Measurements from ENCODE around the gene WDR45B.
"Not testable (repeated sequence)": the region's sequence is repeated elsewhere in the genome, so short reads cannot be mapped to it uniquely, and the experiment has no call there.

Gene WDR45B

DNA sequence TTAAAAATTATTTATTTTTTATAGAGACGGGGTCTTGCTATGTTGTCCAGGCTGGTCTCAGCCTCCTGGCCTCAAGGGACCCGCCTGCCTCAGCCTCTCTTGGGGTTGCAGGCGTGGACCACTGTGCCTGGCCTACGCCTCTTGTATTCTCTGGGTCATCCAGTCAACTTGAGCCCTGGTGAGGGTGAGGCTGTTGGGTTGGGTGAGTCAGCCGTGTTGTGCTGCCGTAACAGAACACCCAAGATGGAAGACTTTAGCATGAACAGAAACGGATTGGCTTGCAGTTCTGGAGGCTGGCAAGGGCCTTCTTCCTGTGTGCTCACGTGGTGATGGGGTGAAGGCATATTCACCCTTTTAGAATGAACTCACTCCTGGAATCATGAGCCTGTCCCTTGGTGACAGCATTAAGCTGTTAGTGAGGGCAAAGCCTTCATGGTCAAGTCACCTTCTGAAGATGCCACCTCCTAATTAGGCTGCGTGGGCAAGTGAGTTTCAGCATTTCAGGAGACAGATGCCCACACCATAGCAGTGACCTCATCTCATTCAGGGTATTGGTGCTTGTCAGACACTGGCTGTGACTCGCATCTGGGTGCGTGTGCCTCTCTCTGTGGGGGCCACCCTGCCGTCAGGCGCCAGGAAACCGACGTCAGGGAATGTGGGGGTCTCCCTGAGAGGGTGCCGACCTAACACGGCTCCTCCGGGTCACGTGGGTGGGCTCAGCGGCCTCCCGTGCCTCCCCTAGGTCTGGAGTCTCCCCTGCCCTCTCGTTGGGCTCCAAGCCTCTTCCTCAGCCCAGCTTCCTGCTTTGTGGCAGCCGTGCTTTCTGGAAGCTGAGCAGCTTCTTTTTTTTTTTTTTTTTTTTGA is 49.8 kb downstream of the WDR45B start:
- DNase-seq = no peak

DNA sequence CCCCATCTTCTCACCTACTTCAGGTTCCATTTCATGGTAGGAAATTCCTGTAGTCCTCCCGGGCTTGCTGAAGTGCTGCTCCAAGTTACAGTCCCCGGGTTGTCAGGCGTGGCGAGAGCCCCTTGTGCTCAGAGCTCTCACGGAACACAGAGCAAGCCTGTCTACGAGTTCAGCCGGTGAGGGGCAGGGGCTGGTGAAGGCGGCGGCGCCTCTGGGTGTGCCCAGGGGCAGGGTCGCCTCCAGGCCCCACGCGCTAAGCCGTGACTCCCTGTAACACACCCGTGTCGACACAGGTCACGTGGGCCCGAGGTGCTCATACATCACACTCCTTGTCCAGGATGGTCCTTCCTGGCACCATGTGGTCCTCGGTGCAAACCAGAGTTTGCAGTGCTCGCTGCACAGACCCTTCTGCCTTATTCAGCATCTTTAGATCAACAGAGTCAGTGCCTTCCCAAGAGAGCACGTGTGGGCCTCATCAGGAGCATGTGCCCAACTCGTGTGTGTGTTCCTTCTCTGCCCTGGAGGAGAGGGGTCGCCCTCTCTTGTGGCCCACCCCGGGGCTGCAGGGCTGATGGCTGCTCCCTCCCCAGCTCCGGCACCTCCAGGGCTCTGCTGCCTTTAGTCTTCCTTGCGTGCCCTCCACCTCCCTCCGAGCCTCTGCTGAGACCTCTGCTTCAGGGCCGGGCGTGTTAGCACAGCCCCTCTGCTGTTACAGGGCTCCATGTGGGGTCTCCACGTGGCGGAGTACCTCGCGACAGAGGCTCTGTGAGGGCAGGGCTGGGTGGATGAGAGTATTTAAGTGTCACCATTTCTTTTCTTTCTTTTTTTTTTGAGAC is 51.2 kb downstream of the WDR45B start:
- DNase-seq = no peak

DNA sequence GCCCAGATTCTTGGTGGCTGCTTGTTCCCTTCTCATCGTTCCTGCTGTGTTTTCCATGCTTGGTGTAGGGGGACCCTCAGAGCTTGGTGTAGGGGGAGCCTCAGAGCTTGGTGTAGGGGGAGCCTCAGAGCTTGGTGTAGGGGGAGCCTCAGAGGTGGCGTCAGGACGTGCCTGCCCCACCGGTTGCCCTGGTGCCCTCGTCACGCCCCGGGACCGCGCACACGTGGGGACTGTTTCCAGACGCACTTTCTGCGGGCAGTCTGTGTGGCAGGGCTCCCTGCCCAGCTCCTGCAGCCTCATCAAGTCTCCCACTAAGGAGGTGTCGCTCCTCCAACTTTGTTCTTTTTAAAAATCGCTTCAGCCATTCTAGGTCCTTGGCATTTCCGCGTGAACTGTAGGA is 51.9 kb downstream of the WDR45B start:
- no peak for DNase-seq

DNA sequence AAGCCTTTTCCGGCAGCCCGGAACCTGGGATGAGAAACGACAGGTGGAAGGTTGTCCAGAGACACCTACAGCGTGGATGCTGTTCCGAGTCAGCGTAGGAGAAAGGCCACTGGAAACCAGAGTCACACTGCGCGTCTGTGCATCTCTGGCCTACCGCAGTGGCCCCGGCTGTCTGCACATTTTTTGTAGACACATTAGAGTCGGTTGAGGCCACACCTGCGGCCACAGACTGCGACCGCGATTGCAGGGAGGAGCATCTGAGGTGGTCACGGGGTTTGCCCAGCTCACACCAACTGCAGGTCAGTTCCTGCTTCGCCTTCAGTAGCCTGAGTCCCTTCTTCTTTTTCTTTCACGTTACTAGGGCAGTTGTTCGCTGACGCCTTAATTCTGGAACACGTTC is 52.4 kb downstream of the WDR45B start:
- DNase-seq = no peak

DNA sequence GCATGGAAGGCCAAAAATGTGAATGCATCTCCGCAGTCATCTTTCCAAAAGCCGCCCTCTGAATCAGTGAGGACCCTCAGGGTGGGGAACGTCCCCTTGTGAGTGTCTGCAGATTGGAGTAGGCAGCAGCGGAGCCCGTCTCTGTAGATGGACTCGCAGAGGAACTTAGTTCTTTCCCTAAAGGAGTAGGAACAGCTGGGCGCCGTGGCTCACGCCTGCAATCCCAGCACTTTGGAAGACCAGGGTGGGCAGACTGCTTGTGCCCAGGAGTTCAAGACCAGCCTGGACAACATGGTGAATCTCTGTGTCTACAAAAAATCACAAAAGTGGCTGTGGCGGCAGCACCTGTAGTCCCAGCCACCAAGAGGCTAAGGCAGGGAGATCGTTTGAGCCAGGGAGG is 53.7 kb downstream of the WDR45B start:
- no peak for DNase-seq

DNA sequence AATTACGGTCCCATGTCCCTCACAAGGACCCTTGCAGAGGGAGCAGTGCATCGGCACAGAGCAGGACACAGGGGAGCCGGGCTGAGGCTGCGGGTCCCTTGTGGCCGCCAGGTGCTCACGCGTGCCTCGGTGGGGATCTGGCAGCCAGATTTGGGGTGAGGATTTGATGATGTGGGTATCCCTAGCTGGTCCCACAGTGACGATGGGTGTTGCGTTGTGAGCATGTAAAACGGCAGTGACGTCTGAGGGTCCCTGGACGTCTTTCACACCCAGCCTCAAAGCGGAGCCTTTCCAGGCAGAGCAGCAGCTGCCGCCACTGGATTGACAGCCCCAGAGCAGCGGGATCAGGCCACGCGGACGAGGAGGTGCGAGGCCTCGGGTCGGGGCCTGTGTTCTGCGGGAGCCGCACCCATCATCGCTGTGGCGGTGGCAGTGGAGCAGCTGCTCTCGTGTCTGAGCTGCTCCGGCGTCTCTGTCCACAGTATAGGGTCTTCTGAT is 54.6 kb downstream of the WDR45B start:
- DNase-seq = no peak

DNA sequence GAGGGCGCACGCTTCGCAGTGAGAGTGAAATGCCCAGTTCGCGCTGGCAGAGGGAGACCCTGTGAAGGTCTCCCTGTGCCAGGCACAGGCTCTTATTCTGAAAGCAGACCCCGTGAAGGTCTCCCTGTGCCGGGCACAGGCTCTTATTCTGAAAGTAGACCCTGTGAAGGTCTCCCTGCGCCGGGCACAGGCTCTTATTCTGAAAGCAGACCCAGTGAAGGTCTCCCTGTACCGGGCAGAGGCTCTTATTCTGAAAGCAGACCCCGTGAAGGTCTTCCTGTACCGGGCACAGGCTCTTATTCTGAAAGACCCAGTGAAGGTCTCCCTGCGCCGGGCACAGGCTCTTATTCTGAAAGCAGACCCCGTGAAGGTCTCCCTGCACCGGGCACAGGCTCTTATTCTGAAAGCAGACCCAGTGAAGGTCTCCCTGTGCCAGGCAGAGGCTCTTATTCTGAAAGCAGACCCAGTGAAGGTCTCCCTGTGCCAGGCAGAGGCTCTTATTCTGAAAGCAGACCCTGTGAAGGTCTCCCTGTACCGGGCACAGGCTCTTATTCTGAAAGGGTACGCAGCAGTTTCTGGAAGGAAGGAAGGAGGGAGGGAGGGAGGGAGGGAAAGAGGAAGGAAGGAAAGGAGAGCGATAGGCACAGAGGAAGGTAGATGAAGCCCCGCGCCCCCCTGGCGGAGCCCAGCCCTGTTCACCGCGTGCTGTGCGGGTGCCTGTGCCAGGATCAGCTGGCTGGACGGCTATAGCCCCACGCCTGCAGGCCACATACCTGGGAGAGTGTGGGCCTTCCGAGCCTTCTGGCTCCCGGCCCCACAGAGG is 55.3 kb downstream of the WDR45B start:
- no peak for DNase-seq

DNA sequence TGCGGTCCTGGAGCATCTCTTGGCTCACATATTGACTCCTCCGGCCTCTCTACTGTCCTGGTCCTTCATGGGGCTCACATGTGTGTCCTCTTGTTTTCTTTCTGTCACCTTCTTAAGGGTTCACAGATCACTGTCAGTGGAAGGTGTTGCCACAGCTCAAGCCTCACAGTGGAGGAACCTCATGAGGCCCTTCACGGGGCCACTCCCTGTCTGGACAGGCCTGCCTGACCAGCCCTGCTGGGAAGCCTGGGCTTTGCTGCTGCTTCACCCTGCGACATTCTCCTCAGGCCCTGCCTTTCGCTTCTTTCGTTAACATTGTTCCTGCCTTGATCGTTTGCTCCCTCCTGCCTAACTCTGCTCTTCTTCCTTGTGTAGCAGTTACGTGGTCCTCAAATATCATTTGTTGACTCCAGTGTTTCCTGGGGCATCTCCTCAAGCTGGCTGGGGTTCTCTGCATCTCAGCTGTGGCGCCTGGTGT is 55.9 kb downstream of the WDR45B start:
- no peak for DNase-seq

DNA sequence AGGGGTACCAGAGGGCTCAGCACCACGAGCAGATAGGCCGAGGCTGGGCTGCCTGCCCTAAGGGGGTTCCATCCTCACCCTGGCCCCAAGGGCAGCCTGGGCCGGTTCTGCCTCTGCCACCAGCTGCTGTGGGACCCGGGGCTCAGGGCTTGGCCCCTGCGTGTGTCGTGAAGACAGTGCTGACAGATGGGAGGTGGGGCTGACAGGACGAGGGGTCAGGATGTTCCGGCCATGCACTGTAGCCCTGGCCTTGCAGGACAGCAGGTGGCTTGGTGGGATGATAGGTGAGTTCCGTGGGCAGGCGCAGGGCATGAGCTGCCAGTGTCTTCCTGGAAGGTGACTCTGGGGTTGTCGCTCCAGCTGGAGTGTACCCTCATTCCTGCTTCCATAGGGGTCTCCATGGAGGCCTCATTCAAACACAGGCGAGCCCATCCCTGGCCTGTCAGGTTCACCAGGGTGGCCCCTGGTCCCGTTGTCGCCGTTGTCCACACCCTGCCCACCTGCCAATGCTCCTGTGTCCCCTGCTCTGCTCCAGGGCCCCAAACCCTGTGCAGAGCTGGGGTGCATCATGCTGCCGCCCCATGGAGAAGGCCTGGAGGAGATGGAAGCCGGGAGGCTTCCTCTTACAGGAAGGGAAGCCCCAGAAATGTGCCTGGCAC is 57.2 kb downstream of the WDR45B start:
- no peak for DNase-seq

DNA sequence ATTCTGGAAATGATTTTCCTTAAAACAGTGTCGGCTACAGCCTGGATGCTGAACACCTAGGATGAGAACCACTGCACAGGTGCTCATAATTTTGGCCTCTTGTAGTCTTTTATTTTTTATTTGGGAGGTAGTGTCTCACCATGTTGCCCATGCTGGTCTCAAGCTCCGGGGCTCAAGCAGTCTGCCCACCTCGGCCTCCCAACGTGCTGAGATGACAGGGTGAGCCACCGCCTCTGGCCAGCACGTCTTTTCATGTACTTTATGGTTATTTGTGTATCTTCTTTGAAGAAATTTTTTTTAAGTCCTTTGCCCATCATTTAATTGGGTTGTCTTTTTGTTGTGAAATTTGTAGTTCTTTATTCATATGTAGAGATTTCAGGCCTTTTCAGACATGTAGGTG is 58.0 kb downstream of the WDR45B start:
- DNase-seq = no peak

DNA sequence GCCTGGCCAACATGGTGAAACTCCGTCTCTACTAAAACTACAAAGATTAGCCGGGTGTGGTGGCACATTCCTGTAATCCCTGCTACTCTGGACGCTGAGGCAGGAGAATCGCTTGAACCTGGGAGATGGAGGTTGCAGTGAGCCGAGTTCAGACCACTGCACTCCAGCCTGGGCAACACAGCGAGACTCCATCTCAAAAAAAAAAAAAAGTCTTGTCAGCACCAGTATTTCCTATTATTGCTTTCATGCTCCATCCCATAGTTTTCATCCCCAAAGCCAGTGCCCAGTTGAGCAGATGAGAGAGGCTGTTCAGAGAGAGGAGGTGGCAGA is 58.4 kb downstream of the WDR45B start:
- no peak for DNase-seq

DNA sequence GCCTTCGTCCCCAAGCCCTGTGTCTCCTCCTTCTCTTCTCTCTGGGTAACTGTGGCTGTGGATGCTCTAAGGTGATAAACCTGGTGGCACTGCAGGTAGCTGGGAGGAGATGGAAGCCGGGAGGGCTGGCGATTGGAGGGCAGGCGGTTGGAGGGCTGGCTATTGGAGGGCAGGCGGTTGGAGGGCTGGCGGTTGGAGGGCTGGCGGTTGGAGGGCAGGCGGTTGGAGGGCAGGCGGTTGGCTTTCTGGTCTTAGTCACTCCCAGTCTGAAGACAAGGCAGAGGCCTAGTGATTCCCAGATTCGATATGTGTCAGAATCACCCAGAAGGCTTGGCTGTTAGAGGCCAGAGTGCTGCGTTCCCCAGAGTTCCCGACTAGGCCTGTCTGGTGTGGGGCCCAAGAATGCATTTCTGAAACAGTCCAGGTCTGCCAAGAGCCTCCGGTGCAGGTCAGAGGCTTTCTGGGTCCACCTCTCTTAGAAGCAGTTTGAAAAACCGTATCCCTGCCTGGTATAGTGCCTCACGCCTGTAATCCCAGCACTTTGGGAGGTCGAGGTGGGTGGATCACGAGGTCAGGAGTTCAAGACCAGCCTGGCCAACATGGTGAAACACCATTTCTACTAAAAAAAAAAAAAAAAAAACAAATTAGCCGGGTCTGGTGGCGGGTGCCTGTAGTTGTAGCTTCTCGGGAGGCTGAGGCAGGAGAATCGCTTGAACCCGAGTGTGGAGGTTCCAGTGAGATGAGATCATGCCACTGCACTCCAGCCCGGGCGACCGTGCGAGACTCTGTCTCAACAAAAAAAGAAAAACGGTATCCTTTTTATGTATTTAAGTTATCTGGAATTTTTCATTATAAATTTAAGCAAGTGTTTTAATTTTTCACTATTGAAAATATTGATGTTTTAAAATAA is 59.7 kb downstream of the WDR45B start:
- DNase-seq = no peak

DNA sequence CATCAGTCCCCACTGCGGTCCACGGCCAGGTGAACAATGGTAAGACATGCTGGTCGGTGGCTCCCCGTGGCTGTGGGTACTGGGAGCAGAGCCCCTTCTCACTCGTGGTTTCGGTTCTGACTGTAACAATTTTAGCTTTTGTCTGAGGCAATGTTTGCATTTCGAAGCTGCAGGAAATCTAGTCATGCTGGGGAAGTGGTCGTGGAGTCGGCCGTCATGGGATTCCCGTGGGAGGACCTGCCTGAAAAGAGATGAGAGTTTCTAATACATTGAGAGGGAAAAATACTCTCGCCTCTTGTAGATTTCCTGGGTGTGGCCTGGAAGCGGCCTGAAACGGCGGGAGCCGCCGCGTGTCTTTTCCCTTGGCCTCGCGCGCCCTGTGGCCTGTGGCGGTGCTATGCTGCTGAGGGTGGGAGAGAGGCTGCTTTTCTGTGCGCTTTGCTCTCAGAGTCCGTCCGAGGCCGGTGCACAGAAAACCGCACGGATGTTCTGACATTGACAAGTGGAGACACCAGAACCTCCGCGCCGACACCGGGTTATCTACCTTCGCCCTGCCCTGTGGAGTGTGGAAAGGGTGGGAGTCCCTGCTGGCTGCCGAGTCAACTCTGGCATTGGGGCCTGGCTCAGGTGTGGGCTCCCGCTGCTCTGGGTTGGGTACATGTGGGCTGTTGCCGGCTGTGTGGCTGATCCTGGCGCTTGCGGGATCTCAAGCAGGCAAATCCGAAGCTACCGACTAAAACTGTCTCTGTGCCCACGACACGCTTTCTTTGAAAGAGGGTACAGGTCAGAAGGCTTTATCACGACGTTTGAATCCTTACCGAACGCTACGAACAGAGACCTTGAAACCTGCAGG is 60.8 kb downstream of the WDR45B start:
- DNase-seq = no peak

DNA sequence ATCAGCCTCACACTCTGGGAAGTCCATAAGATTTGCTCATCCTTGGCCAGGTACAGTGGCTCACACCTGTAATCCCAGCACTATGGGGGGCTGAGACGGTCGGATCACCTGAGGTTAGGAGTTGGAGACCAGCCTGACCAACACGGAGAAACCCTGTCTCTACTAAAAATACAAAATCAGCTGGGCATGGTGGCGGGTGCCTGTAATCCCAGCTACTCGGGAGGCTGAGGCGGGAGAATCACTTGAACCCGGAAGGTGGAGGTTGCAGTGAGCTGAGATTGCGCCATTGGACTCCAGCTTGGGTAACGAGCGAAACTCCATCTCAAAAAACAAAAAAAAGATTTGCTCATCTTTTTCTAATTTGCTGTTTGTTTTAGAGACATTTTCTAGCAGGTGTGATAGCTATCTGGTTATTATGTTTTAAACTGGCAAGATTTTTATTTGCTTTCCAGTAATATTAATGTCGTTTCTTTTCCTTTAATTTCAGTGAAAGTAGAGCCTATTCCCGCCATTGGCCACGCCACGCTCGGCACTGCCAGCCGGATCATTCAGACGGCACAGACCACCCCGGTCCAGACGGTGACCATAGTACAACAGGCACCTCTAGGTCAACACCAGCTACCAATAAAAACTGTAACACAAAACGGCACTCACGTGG is 61.5 kb downstream of the WDR45B start:
- no peak for DNase-seq

DNA sequence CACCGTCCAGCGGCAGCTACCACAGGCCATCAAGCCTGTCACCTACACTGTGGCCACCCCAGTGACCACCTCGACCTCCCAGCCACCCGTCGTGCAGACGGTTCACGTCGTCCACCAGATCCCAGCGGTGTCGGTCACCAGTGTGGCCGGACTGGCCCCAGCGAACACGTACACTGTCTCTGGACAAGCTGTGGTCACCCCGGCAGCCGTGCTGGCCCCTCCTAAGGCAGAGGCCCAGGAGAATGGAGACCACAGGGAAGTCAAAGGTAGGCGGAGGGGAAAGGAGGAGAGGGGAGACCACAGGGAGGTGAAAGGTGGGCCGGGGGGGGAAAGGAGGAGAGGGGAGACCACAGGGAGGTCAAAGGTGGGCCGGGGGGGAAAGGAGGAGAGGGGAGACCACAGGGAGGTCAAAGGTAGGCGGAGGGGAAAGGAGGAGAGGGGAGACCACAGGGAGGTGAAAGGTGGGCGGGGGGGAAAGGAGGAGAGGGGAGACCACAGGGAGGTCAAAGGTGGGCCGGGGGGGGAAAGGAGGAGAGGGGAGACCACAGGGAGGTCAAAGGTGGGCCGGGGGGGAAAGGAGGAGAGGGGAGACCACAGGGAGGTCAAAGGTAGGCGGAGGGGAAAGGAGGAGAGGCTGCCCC is 62.2 kb downstream of the WDR45B start:
- not testable (repeated sequence) for DNase-seq

DNA sequence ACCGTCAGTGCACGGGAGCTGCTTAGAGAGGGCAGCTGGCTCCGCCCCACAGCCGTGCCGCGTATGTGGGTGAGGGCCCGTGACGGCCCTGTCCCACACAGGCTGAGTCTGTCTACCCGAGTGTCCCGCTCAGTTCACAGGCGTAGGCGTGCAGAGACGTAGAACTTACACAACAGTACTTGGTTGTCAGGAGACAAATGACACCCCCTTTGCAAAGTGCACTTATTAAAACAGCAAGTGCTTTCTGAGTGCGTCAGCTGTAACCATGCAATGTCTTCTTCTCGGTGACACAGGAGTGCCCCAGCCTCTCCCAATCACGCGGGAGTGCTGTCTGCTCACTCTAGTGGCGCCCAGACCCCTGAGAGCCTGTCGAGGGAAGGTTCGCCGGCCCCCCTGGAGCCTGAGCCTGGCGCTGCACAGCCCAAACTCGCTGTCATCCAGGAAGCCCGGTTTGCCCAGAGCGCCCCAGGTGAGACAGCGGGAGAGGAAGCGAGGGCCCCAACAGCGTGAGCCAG is 64.5 kb downstream of the WDR45B start:
- no peak for DNase-seq

DNA sequence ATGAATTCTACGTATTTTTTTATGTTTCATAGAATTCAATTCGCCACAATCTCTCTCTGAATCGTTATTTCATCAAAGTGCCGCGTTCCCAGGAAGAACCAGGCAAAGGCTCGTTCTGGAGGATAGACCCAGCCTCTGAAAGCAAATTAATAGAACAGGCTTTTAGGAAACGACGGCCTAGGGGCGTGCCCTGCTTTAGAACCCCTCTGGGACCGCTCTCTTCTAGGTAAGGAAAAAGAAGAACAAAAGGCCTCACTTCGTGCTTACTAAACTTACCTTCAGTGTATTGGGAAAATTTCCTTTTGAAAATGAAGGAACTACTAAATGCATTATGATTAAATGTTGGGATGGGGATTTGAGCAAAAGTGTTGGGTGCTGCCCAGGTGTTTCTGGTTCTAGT is 65.5 kb downstream of the WDR45B start:
- no peak for DNase-seq

DNA sequence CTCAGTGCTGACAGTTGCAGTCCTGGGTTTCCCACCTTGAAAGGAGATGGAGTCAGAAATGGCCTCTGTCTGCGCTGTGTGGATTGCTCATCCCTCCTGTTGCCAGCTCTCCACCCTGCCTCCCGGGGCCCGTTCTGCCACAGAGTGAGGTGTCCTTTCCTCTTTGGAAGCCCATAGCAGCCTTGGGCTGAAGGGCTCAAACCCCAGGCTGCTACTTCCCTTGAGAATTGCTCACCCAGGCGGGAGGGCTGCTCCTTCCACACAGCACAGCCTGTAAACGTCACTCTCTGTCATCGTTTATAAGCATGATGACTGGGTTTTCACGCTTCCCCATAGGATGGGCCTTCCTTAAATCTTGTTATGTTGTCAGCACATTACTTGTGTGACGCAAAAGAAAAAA is 66.0 kb downstream of the WDR45B start:
- DNase-seq = no peak

DNA sequence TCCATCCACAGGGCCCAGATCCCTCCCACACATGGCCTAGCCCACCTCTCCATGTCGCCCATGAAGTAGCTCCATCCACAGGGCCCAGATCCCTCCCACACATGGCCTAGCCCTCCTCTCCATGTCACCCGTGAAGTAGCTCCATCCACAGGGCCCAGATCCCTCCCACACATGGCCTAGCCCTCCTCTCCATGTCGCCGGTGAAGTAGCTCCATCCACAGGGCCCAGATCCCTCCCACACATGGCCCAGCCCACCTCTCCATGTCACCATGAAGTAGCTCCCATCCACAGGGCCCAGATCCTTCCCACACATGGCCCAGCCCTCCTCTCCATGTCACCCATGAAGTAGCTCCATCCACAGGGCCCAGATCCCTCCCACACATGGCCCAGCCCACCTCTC is 68.3 kb downstream of the WDR45B start:
- not testable (repeated sequence) for DNase-seq

Measured in cortex of kidney (tissue), 1 donor.